ENCODE data around the gene PNMA8A.

- TF ChIP-seq CTCF (conservative IDR thresholded peaks at IDR 0.05) (no peak), EZH2 (IDR thresholded peaks at IDR 0.05; ENCODE audit: low read depth) (no peak)
Measured at GRCh38 chr19:46472592-46472991, 1.2 kb upstream of the PNMA8A start.

All from PC-9 (cell line).